Hepatocyte (in vitro differentiated cells): ENCODE measurements around the gene KCNJ13.
A peak's percentile ranks its signal among the peaks of the same experiment; 100 is the strongest.

ENCODE experiments used
- CTCF ChIP-seq: fragments of 200-600 bp; sonication (generic); IDR thresholded peaks from 2 replicates; pipeline ENCODE4 v1.5.1; 2016; ENCODE audit warnings: antibody characterized with exemption, mild to moderate bottlenecking; ENCODE audit not compliant: poor library complexity
- EZH2 ChIP-seq: fragments of 200-600 bp; sonication (generic); IDR thresholded peaks from 2 replicates; pipeline ENCODE4 v1.6.1; 2016; ENCODE audit warnings: antibody characterized with exemption, mild to moderate bottlenecking, borderline replicate concordance
- EZH2phosphoT487 ChIP-seq: fragments of 200-600 bp; sonication (generic); IDR thresholded peaks from one replicate; pipeline ENCODE4 v1.6.1; 2018; ENCODE audit warnings: antibody characterized with exemption, mild to moderate bottlenecking, low read depth, moderate library complexity; ENCODE audit not compliant: unreplicated experiment, severe bottlenecking

DNA sequence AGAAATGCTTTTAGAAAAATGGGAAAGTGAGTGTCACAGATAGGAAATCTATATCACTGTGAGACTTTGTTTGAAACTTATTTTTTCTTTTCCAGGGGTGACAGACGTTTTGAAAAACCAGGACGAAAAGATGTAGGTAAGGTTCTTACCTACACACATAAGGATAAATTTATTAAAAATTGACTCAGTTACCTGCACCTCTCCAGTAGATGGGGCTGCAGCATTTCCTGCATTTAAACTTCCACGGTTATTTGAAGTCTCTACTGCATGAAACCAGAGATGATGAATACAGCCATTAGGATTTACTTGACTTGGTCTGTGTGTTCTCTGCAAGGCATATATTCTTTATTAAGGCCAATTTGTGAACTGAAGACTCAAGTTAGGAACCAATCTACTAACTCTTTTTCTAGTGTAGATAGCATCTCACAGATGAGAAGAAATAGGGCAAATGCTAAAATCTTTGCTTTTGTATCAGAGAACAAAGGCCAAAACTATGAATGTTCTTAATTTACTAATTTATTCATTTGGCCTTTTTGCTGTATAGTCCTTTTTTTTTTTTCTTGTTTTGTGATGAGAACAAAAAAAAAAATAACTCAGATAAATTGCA is 15.0 kb downstream of the KCNJ13 start:
- TF ChIP-seq CTCF (peak; percentile 65), EZH2phosphoT487 (no peak), EZH2 (no peak)
